ENCODE measurements around the gene NT5DC4. TPM values are rescaled to one million over a fixed set of nuclear protein-coding genes. Genes with fewer than 3 reads are reported as not detected.

The NT5DC4 gene
- total RNA-seq, 6 experiments from 2014 or later = not detected

- Mint-ChIP-seq H3K27me3 (ENCODE audit: insufficient read depth) (no peaks in the 10 kb centered on the region), H3K27ac (no peak overlapping the region), H3K9me3 (peaks cover 2% of the 10 kb centered on the region), H3K4me1 (ENCODE audit: low read depth) (peaks cover 25% of the 10 kb centered on the region), H3K4me3 (no peak overlapping the region), H3K36me3 (ENCODE audit: low read depth) (peaks cover 9% of the 10 kb centered on the region)
- TF ChIP-seq CTCF (IDR thresholded peaks at IDR 0.05) = no peak
- no peak for DNase-seq
Observed at GRCh38 chr2:112787729-112788393, 67.0 kb downstream of the NT5DC4 start.

- Mint-ChIP-seq H3K4me3 (no peak overlapping the region), H3K9me3 (peaks cover 10% of the 10 kb centered on the region), H3K27ac (no peak overlapping the region), H3K27me3 (ENCODE audit: insufficient read depth) (peaks cover 4% of the 10 kb centered on the region; the same call in 1 of the 2 replicates), H3K36me3 (ENCODE audit: low read depth) (peaks cover 17% of the 10 kb centered on the region), H3K4me1 (ENCODE audit: low read depth) (peaks cover 30% of the 10 kb centered on the region)
- no peak for TF ChIP-seq CTCF (IDR thresholded peaks at IDR 0.05)
- no peak for DNase-seq
Observed at GRCh38 chr2:112788653-112789052, 67.8 kb downstream of the NT5DC4 start.

Other genes with a start within 250 kb of the NT5DC4 start
- gene TTL, start 238.9 kb upstream of the NT5DC4 start, total RNA-seq (2021; fragmentation: NEBNext Ultra II Directional; extraction: Animal tissue kit (Norgen Biotek cat#: 25700)) = 10 to 100 TPM; 48.4 to 65.1 (median 55.1) TPM
- 10 to 100 TPM; 15.1 to 27.5 (median 17.6) TPM for gene POLR1B, start 178.6 kb upstream of the NT5DC4 start, total RNA-seq (2021; fragmentation: NEBNext Ultra II Directional; extraction: Animal tissue kit (Norgen Biotek cat#: 25700))
- gene CHCHD5, start 136.4 kb upstream of the NT5DC4 start, total RNA-seq (2021; fragmentation: NEBNext Ultra II Directional; extraction: Animal tissue kit (Norgen Biotek cat#: 25700)) = 10 to 100 TPM; 26.9 to 43.2 (median 32.6) TPM
- gene SLC20A1, start 75.1 kb upstream of the NT5DC4 start, total RNA-seq (2021; fragmentation: NEBNext Ultra II Directional; extraction: Animal tissue kit (Norgen Biotek cat#: 25700)) = 100 to 1,000 TPM; 147 to 225 (median 195) TPM
- 10 to 100 TPM; 10.6 to 35.7 (median 30.2) TPM for gene CKAP2L, start 43.6 kb downstream of the NT5DC4 start, total RNA-seq (2021; fragmentation: NEBNext Ultra II Directional; extraction: Animal tissue kit (Norgen Biotek cat#: 25700))
- gene IL1A, start 63.5 kb downstream of the NT5DC4 start, total RNA-seq (2021; fragmentation: NEBNext Ultra II Directional; extraction: Animal tissue kit (Norgen Biotek cat#: 25700)) = under 1 TPM in 1 of 6 experiments, not detected in 5; 0.07 TPM
- 1 to 10 TPM; 1.3 to 7.7 (median 6.0) TPM for gene IL1B, start 115.8 kb downstream of the NT5DC4 start, total RNA-seq (2021; fragmentation: NEBNext Ultra II Directional; extraction: Animal tissue kit (Norgen Biotek cat#: 25700))
- not detected for gene IL37, start 190.1 kb downstream of the NT5DC4 start, total RNA-seq (2021; fragmentation: NEBNext Ultra II Directional; extraction: Animal tissue kit (Norgen Biotek cat#: 25700))